Neural progenitor cell (in vitro differentiated cells): ENCODE results near the gene CDH13.

Experiments used
- EZH2 ChIP-seq: fragments of 200-600 bp; sonication (generic); IDR thresholded peaks from 2 replicates; pipeline ENCODE4 v1.6.1; 2017; ENCODE audit warnings: antibody characterized with exemption, mild to moderate bottlenecking, moderate library complexity
- TF ChIP-seq, protein P1 (sequence below): fragments of 200-600 bp; sonication (generic); IDR thresholded peaks from 2 replicates; pipeline ENCODE4 v1.5.1; 2017; ENCODE audit warnings: antibody characterized with exemption, mild to moderate bottlenecking

DNA sequence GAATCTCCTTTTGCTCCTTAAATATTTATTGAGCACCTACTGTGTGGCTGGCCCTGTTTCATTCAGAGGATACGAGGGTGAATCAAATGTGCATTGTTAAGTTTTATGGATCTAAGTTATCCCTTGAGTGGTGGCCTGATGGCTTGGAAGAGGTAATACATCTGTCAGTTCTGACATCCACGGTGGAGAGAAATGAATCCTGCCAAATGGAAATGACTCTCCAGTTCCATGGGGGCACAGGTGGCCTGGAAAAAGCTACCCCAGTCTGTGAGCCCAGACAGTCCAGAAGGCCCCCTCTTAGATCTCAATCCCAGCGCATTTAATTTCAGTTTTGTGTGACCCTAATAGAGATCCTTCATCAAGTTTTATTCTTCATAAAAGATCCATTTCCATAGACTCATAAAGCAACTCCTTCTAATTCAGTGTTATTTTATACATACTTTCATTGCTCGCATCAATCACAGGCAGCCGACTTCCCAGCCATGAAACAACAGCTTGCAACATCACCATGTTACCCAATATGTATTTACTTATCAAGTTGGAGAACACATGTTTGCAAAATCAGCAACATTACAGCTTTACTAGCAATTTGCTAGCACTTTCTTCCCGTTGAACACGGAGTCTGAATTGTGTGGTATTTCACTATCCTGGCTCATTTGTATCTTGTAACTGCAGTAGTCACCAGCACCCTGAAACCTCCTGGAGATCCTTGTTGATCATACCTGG is 846.2 kb downstream of the CDH13 start:
- TF ChIP-seq, protein P1, sequence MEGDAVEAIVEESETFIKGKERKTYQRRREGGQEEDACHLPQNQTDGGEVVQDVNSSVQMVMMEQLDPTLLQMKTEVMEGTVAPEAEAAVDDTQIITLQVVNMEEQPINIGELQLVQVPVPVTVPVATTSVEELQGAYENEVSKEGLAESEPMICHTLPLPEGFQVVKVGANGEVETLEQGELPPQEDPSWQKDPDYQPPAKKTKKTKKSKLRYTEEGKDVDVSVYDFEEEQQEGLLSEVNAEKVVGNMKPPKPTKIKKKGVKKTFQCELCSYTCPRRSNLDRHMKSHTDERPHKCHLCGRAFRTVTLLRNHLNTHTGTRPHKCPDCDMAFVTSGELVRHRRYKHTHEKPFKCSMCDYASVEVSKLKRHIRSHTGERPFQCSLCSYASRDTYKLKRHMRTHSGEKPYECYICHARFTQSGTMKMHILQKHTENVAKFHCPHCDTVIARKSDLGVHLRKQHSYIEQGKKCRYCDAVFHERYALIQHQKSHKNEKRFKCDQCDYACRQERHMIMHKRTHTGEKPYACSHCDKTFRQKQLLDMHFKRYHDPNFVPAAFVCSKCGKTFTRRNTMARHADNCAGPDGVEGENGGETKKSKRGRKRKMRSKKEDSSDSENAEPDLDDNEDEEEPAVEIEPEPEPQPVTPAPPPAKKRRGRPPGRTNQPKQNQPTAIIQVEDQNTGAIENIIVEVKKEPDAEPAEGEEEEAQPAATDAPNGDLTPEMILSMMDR: no peak
- no peak for TF ChIP-seq EZH2
